ENCODE data around the gene ZNF804B.

Gene ZNF804B

DNA sequence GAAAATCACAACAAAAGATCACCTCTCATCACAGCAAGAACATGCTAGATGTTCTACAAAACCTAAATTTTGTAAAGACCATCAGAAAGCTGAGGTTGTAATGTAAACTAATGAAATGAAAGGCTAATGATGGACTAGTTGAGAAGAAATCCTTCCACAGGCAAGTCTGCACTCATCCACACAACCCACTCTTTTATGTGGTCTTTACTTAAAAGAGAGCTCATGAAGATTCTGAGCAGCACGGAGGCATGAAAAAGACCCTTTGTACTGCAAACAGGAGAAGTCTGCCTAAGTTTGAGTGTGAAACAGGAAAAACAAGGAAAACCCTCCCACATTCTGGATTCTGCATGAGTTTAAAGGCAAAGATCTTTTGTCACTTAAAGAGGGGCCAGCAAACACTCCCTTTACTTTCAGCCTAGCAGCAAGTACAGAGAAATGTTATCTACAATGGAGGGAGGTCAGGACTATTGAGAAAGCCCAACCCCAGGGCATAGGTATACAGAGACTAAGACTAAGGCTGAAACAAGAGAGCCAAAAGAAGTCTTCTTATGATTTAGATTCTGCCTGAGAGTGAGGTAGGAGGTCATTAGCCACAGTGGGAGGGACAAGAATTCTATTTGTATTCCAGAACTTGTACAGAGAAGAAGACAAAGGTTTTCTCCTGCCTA lies 557.2 kb downstream of the ZNF804B start:
- no peaks in the 10 kb centered on the region for H3K36me3 ChIP-seq (ENCODE audit: control insufficient read depth, insufficient read depth, low read length)

DNA sequence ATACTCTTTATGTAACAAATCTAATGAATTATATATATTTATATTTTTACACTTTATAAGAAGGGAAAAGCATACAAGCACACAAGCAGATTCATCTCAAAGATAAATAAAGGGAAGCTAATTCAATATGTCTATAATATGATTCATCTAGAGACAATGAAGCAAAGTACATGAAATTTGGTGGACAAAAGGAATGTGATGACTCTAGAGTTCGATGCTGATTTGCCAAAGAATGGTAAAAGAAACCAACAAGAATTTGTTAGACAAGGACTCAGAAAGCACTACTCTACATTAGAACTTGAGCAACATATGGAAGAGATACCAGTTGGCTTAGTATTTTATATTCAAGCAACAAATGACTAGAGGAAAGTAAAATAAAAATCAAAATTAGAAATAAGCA lies 572.5 kb downstream of the ZNF804B start:
- Histone ChIP-seq H3K4me3 (ENCODE audit: low read length) (no peak overlapping the region), H3K36me3 (ENCODE audit: control insufficient read depth, insufficient read depth, low read length) (no peaks in the 10 kb centered on the region), H3K27me3 (ENCODE audit: control insufficient read depth, insufficient read depth, low read length) (no peaks in the 10 kb centered on the region), H3K9ac (ENCODE audit: low read length) (no peak overlapping the region), H3K4me1 (ENCODE audit: control insufficient read depth, insufficient read depth, low read length) (no peaks in the 10 kb centered on the region), H3K9me3 (ENCODE audit: control insufficient read depth, low read length) (no peaks in the 10 kb centered on the region)

More for the DNA sequence above, 557.2 kb downstream of the ZNF804B start:
- Histone ChIP-seq H3K4me1 (ENCODE audit: control insufficient read depth, insufficient read depth, low read length) (no peaks in the 10 kb centered on the region), H3K27me3 (ENCODE audit: control insufficient read depth, insufficient read depth, low read length) (no peaks in the 10 kb centered on the region), H3K4me3 (ENCODE audit: low read length) (no peak overlapping the region), H3K9me3 (ENCODE audit: control insufficient read depth, low read length) (no peaks in the 10 kb centered on the region), H3K9ac (ENCODE audit: low read length) (no peak overlapping the region)

- H3K27me3 ChIP-seq (ENCODE audit: control insufficient read depth, insufficient read depth, low read length): no peaks in the 10 kb centered on the region
- H3K9ac ChIP-seq (ENCODE audit: low read length): no peak overlapping the region
- no peaks in the 10 kb centered on the region for H3K4me1 ChIP-seq (ENCODE audit: control insufficient read depth, insufficient read depth, low read length)
- H3K9me3 ChIP-seq (ENCODE audit: control insufficient read depth, low read length): no peaks in the 10 kb centered on the region
- no peak overlapping the region for H3K4me3 ChIP-seq (ENCODE audit: low read length)
- no peaks in the 10 kb centered on the region for H3K36me3 ChIP-seq (ENCODE audit: control insufficient read depth, insufficient read depth, low read length)
Observed at GRCh38 chr7:89334797-89335196, 575.3 kb downstream of the ZNF804B start.

GRCh38 chr7:89335490-89335889 lies 576.0 kb downstream of the ZNF804B start:
- Histone ChIP-seq H3K9me3 (ENCODE audit: control insufficient read depth, low read length) (no peaks in the 10 kb centered on the region), H3K27me3 (ENCODE audit: control insufficient read depth, insufficient read depth, low read length) (no peaks in the 10 kb centered on the region), H3K4me3 (ENCODE audit: low read length) (no peak overlapping the region), H3K36me3 (ENCODE audit: control insufficient read depth, insufficient read depth, low read length) (no peaks in the 10 kb centered on the region), H3K9ac (ENCODE audit: low read length) (no peak overlapping the region), H3K4me1 (ENCODE audit: control insufficient read depth, insufficient read depth, low read length) (no peaks in the 10 kb centered on the region)

DNA sequence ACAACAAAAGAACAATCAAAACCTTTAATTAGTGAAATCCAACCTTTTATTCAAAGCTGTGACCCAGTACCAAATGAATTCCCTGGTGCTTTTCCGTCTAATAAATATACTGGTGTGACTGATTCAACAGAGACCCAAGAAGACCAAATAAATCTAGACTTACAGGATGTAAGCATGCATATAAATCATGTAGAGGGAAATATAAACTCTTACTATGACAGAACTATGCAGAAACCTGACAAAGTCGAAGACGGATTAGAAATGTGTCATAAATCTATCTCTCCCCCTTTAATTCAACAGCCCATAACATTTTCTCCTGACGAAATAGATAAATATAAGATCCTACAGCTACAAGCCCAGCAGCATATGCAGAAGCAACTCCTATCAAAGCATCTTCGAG lies 576.6 kb downstream of the ZNF804B start:
- Histone ChIP-seq H3K9ac (ENCODE audit: low read length) (no peak overlapping the region), H3K36me3 (ENCODE audit: control insufficient read depth, insufficient read depth, low read length) (no peaks in the 10 kb centered on the region), H3K27me3 (ENCODE audit: control insufficient read depth, insufficient read depth, low read length) (no peaks in the 10 kb centered on the region), H3K4me1 (ENCODE audit: control insufficient read depth, insufficient read depth, low read length) (no peaks in the 10 kb centered on the region), H3K9me3 (ENCODE audit: control insufficient read depth, low read length) (no peaks in the 10 kb centered on the region), H3K4me3 (ENCODE audit: low read length) (no peak overlapping the region)

DNA sequence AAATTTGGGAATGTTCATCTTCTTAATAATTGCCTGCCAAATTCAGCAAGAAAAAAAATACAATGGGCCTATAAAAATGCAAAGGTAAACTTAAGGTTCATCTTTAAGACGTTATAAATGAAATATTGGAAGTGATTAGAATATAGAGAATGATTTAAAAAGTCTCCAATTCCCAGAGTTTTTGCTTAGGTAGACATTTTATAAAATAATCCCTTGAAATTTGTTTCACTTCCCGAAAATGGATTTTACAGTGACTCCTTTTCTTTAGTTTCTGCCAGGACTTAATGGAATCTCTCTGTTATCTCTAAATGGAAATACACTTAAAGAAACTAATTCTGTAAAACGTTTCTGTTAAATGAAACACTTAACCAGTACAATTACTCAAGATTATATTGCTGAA lies 580.2 kb downstream of the ZNF804B start:
- Histone ChIP-seq H3K27me3 (ENCODE audit: control insufficient read depth, insufficient read depth, low read length) (no peaks in the 10 kb centered on the region), H3K4me1 (ENCODE audit: control insufficient read depth, insufficient read depth, low read length) (no peaks in the 10 kb centered on the region), H3K9ac (ENCODE audit: low read length) (no peak overlapping the region), H3K9me3 (ENCODE audit: control insufficient read depth, low read length) (no peaks in the 10 kb centered on the region), H3K36me3 (ENCODE audit: control insufficient read depth, insufficient read depth, low read length) (no peaks in the 10 kb centered on the region), H3K4me3 (ENCODE audit: low read length) (no peak overlapping the region)

DNA sequence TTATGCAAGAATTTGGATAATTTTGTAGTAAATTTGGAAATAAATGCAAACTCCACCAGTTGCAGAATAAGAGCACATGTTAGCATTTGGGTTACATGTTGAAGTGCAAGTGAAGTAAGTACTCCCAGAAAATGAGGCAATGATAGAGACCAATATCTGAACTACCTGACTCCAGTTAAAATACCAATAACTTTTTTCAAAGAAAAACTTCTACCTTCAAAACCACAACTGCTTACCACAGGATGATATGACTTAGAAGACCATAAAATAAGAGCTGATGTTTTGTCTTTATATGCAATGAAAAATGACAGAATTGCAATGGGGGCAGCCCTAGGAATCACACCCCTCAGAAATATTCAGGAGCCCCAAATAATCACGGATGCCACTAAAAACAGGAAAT lies 597.6 kb downstream of the ZNF804B start:
- Histone ChIP-seq H3K36me3 (ENCODE audit: control insufficient read depth, insufficient read depth, low read length) (no peaks in the 10 kb centered on the region), H3K4me3 (ENCODE audit: low read length) (no peak overlapping the region), H3K9me3 (ENCODE audit: control insufficient read depth, low read length) (no peaks in the 10 kb centered on the region), H3K27me3 (ENCODE audit: control insufficient read depth, insufficient read depth, low read length) (no peaks in the 10 kb centered on the region), H3K9ac (ENCODE audit: low read length) (no peak overlapping the region), H3K4me1 (ENCODE audit: control insufficient read depth, insufficient read depth, low read length) (no peaks in the 10 kb centered on the region)

- no peak overlapping the region for H3K9ac ChIP-seq (ENCODE audit: low read length)
- no peaks in the 10 kb centered on the region for H3K4me1 ChIP-seq (ENCODE audit: control insufficient read depth, insufficient read depth, low read length)
- no peaks in the 10 kb centered on the region for H3K36me3 ChIP-seq (ENCODE audit: control insufficient read depth, insufficient read depth, low read length)
- no peak overlapping the region for H3K4me3 ChIP-seq (ENCODE audit: low read length)
- no peaks in the 10 kb centered on the region for H3K27me3 ChIP-seq (ENCODE audit: control insufficient read depth, insufficient read depth, low read length)
- H3K9me3 ChIP-seq (ENCODE audit: control insufficient read depth, low read length): no peaks in the 10 kb centered on the region
Observed at GRCh38 chr7:89377219-89377618, 617.7 kb downstream of the ZNF804B start.

GRCh38 chr7:89385411-89385810 lies 625.9 kb downstream of the ZNF804B start:
- Histone ChIP-seq H3K4me3 (ENCODE audit: low read length) (no peak overlapping the region), H3K9ac (ENCODE audit: low read length) (no peak overlapping the region), H3K27me3 (ENCODE audit: control insufficient read depth, insufficient read depth, low read length) (no peaks in the 10 kb centered on the region), H3K4me1 (ENCODE audit: control insufficient read depth, insufficient read depth, low read length) (no peaks in the 10 kb centered on the region), H3K36me3 (ENCODE audit: control insufficient read depth, insufficient read depth, low read length) (no peaks in the 10 kb centered on the region), H3K9me3 (ENCODE audit: control insufficient read depth, low read length) (no peaks in the 10 kb centered on the region)

All from mucosa of stomach (tissue), 1 donor.